ENCODE data around the gene OPRM1.
A peak's percentile ranks its signal among the peaks of the same experiment; 100 is the strongest.

OPRM1 gene

DNA sequence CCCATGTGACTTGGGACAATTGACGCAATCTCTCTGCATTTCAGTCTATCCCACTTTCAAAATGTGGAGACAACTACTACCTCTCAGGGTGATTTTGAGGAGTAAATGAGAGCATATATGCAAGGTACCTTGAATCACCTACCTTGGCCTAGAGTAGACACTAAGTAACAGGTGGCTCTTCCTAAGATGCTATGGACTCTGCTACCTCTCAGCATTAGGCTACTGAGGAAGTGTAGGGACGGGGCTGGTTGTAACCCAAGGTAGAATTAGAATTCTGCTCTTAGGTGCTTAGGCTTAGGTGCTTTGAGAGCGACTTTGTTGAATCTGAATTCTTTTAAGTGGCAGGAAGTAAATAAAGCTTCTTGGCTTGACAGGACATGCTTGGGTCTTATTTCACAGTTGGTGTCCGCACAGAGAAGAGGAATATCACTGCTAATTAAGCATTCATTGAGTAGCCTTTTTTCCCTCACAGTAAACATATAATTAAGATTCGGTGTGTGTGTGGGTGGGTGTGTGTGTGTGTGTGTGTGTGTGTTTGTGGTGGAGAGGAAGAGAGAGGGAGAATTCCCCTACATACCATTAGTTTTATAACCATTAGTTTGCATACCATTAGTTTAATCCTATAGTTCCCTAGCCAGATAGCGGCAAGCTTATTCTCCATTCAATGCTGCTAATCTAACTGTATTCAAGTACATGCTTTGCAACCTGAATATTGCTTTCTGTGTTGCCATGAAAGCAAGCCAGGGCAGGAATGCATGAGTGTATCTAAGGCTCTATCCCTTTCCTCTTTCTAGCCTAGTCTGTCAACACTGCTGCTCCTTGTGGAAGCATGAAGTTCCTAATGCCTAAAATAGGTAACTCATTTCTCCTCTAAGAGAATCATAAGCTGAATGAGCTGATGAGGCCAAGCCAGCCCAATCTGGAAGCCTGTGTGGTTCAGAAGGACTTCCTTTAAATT, 205.0 kb downstream of the OPRM1 start:
- no peak for DNase-seq

DNA sequence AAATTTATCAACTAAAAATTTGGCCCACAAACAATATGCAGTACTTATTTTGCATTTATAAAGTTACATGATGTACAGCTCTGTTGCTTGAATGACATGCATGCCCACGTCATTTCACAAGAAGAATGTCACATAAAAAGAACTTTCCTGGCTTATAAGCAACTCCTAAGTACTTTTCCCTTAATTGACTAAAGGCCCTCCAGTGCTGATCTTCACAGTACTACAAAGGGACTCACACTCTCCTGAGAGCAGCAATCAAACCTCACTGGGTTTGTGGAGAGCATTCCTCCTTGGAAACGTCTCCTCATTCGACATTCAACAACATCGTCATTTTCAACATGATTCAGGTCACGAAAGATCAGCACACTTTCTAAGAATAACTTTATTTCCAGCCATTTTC, 206.5 kb downstream of the OPRM1 start:
- DNase-seq = no peak

DNA sequence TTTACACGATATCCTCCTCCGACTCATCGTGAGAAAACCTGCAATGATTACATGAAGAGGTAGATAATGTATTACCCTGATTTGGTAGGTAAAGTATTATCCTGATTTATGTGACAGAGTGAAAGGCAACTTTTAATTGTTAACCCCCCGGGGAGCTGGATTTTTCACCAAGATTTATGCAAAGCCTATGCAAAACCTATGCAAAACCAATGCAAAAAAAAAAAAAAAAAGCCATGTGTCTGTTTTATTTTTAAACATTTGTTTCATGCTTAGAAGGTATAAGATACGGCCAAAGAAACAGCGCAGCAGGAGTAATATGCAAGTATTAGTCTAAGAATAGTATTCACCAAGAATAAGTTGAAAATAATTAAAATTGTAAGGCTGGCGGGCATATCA, 207.7 kb downstream of the OPRM1 start:
- DNase-seq = no peak

DNA sequence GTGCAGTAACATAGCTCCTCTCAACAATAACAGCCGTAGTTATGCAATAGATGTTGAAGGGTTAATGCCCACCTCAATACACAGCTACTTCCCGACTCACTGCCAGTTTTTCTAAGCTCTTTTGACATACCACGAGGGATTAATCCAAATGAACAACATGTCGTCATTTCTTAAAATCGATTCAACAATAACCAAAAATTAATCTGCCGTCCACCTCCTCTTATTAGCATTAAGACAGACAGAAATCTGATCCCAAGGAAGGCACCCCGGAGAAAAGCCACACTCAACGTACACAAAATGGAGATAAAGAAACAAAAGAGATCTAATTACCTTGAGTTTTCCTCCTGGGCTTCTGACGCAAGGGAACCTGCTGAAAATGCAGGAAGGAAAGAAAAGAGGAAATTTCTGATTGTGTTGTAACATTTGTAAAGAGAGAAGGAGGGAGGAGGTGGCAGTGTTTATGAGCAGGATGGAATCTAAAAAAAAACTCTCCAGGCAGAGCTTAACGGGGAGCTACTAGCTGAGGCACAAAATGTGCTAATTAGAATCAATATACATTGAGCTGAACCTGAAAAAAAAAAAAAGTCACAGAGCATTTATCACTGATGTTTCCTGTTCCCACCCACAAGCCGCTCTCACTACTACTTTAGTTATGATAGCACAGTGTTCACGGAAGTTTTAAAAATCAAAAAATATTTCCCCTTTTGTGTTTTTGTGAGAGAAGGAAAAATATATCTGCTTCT, 208.2 kb downstream of the OPRM1 start:
- no peak for DNase-seq

DNA sequence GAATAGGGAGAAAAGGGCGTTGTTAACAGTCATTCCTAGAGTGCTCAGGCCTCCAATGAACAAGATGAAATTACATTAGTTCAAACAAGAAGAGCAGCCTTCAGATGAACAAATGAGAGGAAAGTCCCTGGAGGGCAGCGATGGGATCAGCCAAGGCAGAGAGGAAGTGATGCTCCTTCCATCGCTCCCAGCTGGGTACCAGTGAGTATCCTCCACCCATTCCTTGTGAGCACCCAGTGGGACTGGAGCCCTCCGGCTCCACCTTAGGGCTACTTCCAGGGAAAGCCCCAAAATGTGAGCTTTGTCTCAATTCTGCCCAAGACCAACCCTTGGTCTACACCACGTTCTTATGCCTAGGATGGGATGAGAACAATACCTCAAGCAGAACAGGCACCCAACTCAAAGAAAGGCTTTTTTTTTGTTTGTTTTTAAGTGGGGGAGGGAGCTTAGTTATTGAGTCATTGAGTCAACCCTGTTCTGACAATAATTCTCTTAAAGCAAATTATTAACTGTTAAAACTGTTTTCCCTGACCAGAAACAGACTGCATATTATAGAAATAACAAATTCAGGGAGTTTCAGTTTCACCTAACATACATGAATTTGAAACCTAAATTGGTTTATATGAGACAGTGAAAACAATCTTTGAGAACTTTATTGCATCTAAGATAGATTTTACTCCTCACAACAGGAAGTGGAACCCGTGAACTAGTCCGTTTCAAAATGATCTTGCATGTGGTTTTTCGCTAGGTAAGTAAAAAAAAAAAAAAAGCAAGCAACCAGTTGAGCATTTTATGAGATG, 210.7 kb downstream of the OPRM1 start:
- DNase-seq = no peak

DNA sequence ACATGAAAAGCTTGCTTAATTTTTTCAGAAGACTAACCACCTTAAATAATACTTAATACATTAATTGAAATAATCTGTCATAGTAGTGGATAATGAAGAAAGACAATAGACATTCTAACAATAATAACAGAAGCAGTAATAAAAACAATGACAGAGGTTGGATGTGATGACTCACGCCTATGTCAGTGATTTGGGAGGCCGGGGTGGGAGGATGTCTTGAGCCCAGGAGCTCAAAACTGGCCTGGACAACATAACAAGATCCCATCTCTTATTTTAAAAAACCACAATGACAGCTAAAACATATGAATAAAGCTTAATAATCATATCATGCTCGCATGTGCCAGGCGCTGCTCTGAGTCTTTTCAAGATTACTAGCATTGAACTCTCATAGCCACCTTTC, 212.1 kb downstream of the OPRM1 start:
- peak; percentile 8 for DNase-seq

DNA sequence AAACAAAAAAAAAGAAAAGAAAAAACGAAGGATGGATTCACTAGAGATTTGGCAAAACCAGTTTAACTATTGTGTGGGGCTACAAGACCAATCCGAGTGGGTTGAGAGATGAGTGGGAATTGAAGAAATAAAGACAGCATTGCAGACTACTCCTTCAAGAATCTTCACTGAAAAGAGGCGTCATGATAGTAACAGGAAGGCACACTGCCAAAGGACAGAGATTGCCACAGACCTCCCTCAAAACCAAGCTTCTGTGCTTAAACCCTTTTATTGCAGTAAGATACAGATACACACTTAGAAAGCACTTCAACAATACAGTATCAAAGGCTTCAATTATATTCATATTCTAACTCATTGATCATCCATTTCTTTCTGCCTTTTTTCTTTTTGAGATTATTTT, 213.6 kb downstream of the OPRM1 start:
- no peak for DNase-seq

DNA sequence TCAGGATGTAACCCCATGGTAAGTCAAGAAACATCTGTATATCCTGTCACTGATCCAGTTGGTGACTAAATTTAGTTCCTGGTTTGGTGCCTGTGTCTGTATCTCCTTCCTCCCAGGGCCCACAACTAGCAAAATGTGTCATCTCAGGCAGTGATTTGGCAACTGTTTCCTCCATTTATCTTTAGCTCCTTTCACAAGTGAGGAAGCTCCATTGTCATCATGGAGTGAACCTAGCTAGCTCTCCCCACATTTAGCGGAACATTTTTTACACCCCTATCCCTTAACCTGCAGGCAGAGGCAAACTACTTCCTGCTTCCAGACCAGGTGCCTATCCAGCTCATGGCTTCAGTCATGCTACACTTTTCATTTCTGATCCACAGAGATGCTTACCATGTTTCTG, 218.0 kb downstream of the OPRM1 start:
- no peak for DNase-seq

DNA sequence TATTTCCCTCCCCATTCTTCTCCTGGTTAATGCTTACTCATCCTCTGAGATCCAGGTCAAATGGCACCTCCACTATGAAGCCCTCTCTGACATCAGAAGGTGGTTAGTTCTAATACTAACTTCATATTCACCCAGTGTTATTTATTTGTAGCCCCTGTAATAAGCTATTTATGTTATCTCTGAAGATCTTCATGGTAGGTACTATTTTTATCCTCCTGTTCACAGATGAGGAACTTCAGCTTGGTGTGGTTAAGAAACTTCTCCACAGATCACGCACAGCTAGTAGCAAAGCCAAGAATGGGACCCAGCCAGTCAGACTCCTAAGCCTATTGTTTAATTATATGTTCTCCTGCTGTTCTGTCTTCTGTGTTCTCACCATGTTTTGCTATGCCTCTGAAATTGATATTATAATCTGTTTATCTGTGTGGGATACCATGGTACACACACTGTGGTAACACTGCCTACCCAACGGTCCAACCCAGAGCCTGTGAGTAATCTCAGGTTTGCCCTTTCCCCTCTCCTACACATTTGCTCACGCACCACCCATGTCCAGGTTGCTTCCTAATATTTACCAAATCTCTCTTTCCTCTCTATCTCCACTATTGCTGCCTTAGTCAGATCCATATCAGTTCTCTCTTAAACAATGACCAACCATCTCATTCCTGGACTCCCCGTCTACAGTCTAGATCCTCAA, 219.2 kb downstream of the OPRM1 start:
- DNase-seq = no peak

DNA sequence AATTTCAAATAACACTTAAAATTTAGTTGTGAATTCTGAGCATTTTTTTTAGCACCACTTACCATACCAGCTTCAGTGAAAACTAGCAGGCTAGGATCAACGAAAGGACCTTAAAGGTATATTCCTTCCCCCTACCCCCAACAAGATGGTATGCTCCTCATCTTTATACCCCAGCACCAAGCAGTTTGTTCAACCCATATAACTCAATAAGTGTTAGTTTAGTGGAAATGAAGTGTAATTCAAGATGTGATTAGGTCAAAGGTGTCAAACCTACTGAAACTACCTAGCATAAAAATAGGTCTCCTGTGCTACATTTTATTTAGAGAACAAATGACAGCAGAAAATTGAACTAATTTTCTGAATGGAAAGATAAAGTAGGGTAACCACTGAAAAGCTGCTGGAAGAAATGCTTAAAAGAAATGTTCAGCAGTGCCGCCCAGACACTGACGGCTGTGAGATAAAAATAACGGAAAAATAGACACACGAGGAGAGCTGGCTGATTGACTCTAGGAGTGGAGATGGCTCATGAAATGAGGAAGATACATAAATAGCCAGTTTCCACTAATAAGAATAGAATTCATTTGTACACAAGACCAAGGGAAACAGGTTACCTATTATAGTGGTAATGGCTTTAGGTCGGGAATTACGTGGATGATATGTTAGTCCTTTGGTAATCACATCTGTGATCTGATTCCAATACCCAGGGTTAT, 222.8 kb downstream of the OPRM1 start:
- no peak for DNase-seq

DNA sequence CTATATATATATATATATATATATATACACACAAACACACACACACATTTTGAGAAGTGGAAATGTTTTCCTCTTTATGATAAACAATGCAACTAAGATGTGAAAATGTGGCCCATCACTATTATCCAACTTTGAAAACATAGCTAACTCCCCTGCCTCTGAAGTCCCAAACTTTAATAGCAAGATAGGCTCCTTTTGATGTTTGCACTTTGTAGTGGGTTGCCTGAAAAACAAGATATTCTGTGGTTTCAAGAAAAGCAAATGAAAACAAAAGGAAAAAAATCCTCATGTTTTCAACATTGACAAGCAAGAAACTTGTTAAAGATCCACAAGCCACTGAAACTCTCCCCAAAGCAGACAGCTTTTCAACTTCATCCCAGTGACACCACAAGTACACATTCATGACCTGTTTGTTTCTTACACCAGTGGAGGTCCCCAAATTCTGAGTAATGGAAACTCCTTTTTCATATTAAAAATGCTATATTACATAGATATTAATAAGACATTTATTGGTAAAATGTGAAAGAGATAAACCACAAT, 227.6 kb downstream of the OPRM1 start:
- DNase-seq = no peak

DNA sequence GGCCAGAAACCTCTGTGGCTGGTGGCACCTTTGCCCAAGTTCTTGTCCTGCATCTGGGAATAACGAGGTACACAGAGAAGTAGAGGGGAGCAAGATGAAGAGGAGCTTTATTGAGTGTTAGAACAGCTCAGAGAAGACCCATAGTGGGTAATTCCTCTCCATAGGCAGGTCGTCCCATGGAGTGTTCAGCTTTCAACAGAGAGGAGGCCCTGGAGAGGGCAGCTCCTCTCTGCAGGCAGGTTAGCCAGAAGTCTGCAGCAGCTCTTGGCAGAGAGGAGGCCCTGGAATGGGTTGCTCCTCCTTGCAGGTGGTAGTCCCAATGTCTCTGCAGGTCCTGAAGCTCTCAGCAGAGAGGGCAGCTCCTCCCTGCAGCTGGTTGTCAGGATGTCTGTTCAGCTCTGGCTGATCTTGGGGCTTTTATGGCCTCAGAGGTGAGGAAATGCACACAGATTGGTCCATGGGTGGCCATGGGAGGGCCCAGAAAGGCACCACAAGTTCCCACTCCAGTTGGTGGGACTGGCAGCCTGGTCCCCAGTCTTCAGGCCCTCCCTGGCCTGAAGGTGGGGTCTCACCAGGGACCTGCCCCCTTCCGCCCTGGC, 228.6 kb downstream of the OPRM1 start:
- DNase-seq = no peak

DNA sequence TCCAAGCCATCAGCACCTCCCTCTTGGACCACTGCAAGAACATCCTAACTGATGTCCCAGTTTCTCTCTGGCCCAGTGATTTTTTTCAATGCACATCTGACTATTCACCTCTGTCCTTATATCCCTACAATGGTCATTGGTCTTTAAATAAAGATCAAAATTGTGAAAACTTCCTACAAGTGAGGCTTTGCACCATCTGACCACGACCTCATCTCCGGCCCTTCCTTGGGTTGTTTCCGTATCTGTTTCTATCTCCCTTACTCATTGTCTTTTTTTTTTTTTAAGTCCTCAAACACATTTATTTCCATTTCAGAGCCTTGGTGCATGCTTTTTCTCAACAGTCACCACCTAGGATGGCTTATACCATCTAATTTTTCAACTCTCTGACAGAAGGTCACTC, 229.4 kb downstream of the OPRM1 start:
- DNase-seq = no peak

DNA sequence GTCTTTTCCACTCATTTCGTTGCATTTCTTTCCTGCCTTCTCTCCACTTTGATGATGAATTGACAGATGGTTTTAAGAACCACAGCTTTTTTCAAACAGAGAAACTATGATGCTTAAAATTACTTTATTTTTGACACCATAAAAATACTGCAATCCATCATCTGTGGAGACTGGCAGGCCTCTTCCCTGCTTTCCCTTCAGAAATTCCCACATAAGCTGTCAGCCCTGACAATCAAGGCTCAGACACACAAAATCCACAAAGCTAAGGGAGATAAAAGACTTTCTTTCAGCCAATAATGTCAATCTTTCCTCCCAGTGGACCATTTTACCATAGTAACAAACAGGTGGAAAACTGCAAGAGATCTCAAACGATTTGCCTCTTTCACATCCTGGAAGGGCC, 235.1 kb downstream of the OPRM1 start:
- DNase-seq = no peak

DNA sequence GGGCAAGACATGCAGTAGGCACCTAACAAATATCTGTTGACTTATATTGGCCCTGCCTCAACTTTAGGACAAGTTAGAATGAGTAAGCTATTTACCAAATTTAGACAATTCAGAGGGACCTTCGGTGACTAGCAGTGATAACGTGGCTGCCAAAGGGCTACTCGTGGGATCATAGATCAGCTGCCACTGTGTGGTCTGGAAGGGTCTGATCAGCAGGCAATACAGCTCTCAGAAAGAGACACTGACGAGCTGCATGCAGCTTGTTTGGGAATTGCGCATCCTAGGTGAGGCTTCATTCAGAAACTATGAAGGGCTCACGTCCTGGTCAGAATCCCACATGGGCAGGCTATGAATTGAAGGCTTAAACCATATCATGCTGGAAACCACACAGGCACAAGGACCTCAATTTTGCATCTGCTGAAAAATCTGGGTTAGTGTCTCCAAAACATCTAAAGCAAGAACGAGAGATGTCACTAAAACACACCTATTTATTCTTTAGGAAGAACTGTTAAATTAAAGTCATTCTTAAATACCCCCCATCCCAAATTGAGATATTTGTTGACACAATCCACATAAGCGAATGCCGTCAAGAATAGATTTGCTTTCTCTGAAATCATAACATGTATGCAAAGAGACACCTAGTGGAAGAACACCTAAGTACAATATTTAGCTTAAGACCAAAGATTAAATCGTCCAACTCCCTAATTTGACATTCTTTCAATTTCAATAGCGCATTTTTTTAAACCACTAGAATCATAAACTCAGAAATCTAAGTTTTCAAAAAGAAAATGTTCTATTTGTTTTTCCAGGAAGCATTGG, 238.0 kb downstream of the OPRM1 start:
- peak; percentile 34 for DNase-seq

DNA sequence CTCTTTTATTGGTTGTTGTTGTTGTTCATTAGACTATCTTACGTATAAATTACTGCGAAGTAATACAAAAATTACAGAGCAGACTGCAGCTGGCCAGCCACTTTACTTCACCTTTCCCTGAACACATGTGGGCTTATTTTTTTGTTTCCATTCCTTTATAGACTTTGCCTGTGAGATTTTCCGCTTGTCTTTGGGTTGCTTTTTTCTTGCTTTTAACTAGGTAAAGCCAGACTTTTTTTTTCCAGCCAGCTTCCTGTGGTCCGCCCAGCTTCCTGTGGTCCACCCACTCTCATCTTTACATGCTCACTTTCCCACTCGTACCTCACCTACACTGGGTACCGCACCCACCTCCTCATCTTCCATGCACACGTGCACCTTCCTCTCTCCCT, 238.6 kb downstream of the OPRM1 start:
- DNase-seq = no peak

DNA sequence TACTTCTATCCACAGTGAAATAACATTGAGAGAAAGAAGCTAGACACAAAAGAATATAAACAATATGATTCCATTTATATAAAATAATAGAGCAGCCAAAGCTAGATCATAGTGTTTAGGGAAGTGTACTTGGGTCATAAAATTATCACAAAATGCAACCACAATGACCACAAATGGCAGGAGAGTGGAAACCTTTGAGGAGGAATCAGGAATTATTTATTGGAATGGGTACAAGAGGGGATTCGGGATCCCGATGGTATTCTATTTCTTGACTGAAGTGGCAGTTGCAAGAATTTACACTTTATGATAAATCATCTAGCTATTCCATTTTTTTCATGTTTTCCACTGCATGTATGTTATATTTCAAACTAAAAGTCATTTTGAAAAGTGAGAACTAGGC, 241.5 kb downstream of the OPRM1 start:
- no peak for DNase-seq

DNA sequence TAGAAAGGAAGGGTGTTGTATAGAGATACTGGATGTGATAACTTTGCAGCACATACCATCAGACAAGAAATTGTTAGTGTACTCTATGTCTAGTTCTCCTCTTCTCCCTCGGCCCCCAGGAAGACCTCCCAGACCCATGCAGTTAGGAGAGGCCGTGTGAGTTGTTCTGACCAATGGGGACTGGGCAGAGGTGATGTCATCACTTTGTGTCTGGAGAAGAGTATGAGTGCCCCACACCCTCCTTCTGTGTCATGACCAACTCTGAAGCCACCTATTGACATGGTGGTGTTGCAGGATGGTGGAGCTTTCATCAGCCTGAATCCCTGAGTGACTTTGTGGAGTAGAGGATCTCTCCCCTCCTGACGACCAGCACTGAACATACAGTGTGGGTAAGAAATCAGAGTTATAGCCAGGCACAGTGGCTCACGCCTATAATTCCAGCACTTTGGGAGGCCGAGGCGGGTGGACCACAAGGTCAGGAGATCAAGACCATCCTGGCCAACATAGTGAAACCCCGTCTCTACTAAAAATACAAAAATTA, 245.3 kb downstream of the OPRM1 start:
- DNase-seq = no peak

DNA sequence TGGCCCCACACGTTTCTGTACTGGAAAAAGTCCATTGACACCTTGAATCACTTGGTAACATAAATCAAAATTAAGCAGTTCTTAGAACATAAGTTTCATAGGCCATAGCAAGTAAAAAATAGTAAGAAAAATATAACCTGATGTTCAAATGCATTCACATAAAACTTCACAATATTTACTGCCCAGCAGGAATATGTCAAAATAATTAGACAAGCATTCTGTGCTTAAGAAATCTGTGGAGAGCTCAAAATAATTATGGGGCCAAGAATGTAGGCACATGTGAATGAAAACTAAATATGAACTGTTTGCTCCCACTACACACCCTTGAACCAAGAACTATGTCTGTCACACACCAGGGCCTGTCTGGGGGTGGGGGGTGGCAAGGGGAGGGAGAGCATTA, 246.8 kb downstream of the OPRM1 start:
- no peak for DNase-seq

DNA sequence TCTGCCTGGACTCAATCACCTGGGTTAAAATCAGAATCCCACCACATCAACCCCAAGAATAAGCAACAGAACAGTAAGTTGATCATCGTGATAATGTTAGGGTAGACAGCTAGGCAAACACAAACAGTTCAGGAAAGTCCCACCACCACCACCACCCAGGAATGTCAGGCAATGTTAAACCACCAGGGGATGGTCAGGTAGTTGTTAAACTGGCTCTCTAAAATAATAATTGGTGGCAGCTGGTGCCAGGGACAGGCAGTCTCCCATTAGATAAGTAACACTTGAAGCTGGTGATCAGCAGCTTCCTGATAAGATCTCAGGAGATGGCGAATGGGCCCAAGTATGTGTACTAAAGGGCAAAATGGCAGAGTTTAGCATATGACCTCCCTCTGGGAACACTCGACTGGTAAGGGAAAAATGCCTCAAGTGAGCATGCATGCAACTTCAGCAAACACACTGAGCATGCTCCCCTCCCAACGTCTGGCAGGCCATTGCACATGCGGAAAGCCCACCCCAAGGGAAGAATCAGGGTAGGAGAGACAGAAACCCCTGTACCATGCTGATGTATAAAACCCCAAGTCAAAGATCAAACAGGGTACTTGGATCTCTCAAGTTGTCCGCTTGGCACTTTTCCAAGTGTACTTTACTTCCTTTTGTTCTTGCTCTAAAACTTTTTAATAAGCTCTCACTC, 250.9 kb downstream of the OPRM1 start:
- DNase-seq = no peak

Data from fibroblast of skin of right biceps (primary cell).